PC-3 (cell line): Measurements from ENCODE around the gene LNX1. TPM values are rescaled to one million over a fixed set of nuclear protein-coding genes. Genes with fewer than 3 reads are reported as not detected.

Experiments
- ATAC-seq: fragments of 200-7000 bp; cut with Tn5 transposase; 2 replicates; pipeline ENCODE4 v1.9.1; 2020; ENCODE audit warnings: mild to moderate bottlenecking, moderate library complexity
- BruUV-seq: library from RNA; stranded (reverse); fragments of 400-500 nt; replicated peaks from 2 replicates; lab custom pipeline; 2021; lab: Mats Ljungman, UMichigan
- CTCF ChIA-PET: fragments of 300-600 bp; sonication (Branson Sonifier 250); formaldehyde crosslinking; loops from one replicate; lab custom pipeline; 2022; ENCODE audit warnings: antibody characterized with exemption; lab: Charles Lee
- POLR2A ChIA-PET: fragments of 300-600 bp; sonication (Branson Sonifier 250); formaldehyde crosslinking; loops from one replicate; lab custom pipeline; 2022; ENCODE audit warnings: antibody characterized with exemption; ENCODE audit not compliant: unreplicated experiment; lab: Charles Lee
- DNase-seq: peaks from one replicate; pipeline ENCODE4 v3.0.0-alpha.2; 2015
- H2AFZ ChIP-seq: fragments of 300-600 bp; sonication (generic); 2 replicates; pipeline ENCODE4 v1.6.0; 2016; ENCODE audit warnings: antibody characterized with exemption, low read length
- H3F3A ChIP-seq: fragments of 300-600 bp; sonication (generic); one replicate; pipeline ENCODE4 v1.6.0; 2017; ENCODE audit warnings: antibody characterized with exemption, low read length, control low read depth, mild to moderate bottlenecking; ENCODE audit not compliant: unreplicated experiment
- H3K27ac ChIP-seq: fragments of 300-600 bp; sonication (generic); 2 replicates; pipeline ENCODE4 v1.5.1; 2016; ENCODE audit warnings: mild to moderate bottlenecking, low read length
- H3K27me3 ChIP-seq: fragments of 300-600 bp; sonication (generic); 2 replicates; pipeline ENCODE4 v1.6.1; 2016; ENCODE audit warnings: low read length, mixed read lengths
- H3K36me3 ChIP-seq: fragments of 300-600 bp; sonication (generic); 2 replicates; pipeline ENCODE4 v1.6.1; 2016; ENCODE audit warnings: low read depth, mixed run types, low read length, mixed read lengths
- H3K4me1 ChIP-seq: fragments of 300-600 bp; sonication (generic); 2 replicates; pipeline ENCODE4 v1.5.1; 2016; ENCODE audit warnings: low read length; ENCODE audit not compliant: insufficient read depth
- H3K4me2 ChIP-seq: fragments of 300-600 bp; sonication (generic); 2 replicates; pipeline ENCODE4 v1.6.0; 2016; ENCODE audit warnings: low read length
- H3K4me3 ChIP-seq: fragments of 300-600 bp; sonication (generic); 2 replicates; pipeline ENCODE4 v1.5.1; 2016; ENCODE audit warnings: mild to moderate bottlenecking, low read length, mixed read lengths
- H3K79me2 ChIP-seq: fragments of 300-600 bp; sonication (generic); 2 replicates; pipeline ENCODE4 v1.6.1; 2017; ENCODE audit warnings: low read length, mixed read lengths
- H3K9ac ChIP-seq: fragments of 300-600 bp; sonication (generic); 2 replicates; pipeline ENCODE4 v1.6.0; 2016; ENCODE audit warnings: mild to moderate bottlenecking, low read length
- H3K9me2 ChIP-seq: fragments of 300-600 bp; sonication (generic); replicated peaks from 2 replicates; pipeline ENCODE4 v1.6.1; 2016; ENCODE audit warnings: mixed run types, low read length, mixed read lengths
- H3K9me3 ChIP-seq: fragments of 300-600 bp; sonication (generic); 2 replicates; pipeline ENCODE4 v1.6.1; 2016; ENCODE audit warnings: low read length, mixed read lengths
- H4K20me1 ChIP-seq: fragments of 300-600 bp; sonication (generic); 2 replicates; pipeline ENCODE4 v1.6.1; 2016; ENCODE audit warnings: low read length, mixed read lengths
- CTCF ChIP-seq: fragments of 300-600 bp; sonication (generic); conservative IDR thresholded peaks from 2 replicates; pipeline ENCODE4 v1.5.1; 2017; ENCODE audit warnings: antibody characterized with exemption, low read depth, mild to moderate bottlenecking, low read length
- EZH2 ChIP-seq: fragments of 300-600 bp; sonication (generic); IDR thresholded peaks from one replicate; pipeline ENCODE4 v1.6.1; 2017; ENCODE audit warnings: antibody characterized with exemption, mild to moderate bottlenecking, low read length; ENCODE audit not compliant: unreplicated experiment
- EZH2phosphoT487 ChIP-seq: fragments of 300-600 bp; sonication (generic); IDR thresholded peaks from 2 replicates; pipeline ENCODE4 v1.6.1; 2018; ENCODE audit warnings: mild to moderate bottlenecking, antibody characterized with exemption, low read length, borderline replicate concordance
- intact Hi-C: fragments of 100-400 bp; cut with micrococcal nuclease; formaldehyde crosslinking; loops from 2 replicates; pipeline ENCODE4 v1.9.0; 2023
- total RNA-seq: library from RNA; depleted of rRNA; stranded (reverse); fragments of >200 nt; gene quantifications from 2 replicates; pipeline ENCODE4 v1.2.3, GENCODE V29; 2014

The LNX1 gene
- total RNA-seq, 1 experiment from 2014 or later: 2.8 TPM

- Histone ChIP-seq H2AFZ (no peak overlapping the region), H3K9me2 (no peaks in the 10 kb centered on the region), H3K4me1 (peaks cover 28% of the 10 kb centered on the region), H3K27me3 (no peaks in the 10 kb centered on the region), H4K20me1 (no peaks in the 10 kb centered on the region), H3K4me2 (peak overlapping the region; percentile 56), H3K9ac (no peak overlapping the region), H3K79me2 (no peaks in the 10 kb centered on the region), H3K9me3 (no peaks in the 10 kb centered on the region), H3K27ac (peak overlapping the region; percentile 27; the same call in 1 of the 2 replicates), H3F3A (no peaks in the 10 kb centered on the region), H3K4me3 (peak overlapping the region; percentile 11; the same call in 1 of the 2 replicates), H3K36me3 (no peaks in the 10 kb centered on the region)
- POLR2A ChIA-PET: no interaction called here
- TF ChIP-seq EZH2phosphoT487 (no peak), CTCF (no peak), EZH2 (no peak)
- intact Hi-C loops: loop anchor here (2.0 to 5.0 kb wide), 2 partner anchors 18 to 67 kb away; no protein-coding TSS in a partner anchor
- ATAC-seq: peak; percentile 48
- no TSS peak for BruUV-seq
- CTCF ChIA-PET: interaction anchor here (0.5 to 1.2 kb wide), 2 partner anchors 17 to 67 kb away, joined by 7 to 12 read pairs; no protein-coding TSS in a partner anchor
- DNase-seq: peak; percentile 56
Observed at GRCh38 chr4:53559021-53559620, 32.2 kb downstream of the LNX1 start.

GRCh38 chr4:53558065-53558801 lies 33.1 kb downstream of the LNX1 start:
- H3K4me2 ChIP-seq: peak overlapping the region; percentile 56
- H3K27ac ChIP-seq: peak overlapping the region; percentile 27; the same call in 1 of the 2 replicates
- ATAC-seq: peak; percentile 96
- no TSS peak for BruUV-seq
- TF ChIP-seq EZH2 (no peak), EZH2phosphoT487 (no peak), CTCF (no peak)
- no peaks in the 10 kb centered on the region for H4K20me1 ChIP-seq
- no peaks in the 10 kb centered on the region for H3K79me2 ChIP-seq
- H3K36me3 ChIP-seq: no peaks in the 10 kb centered on the region
- H3K4me3 ChIP-seq: peak overlapping the region; percentile 11; the same call in 1 of the 2 replicates
- H2AFZ ChIP-seq: no peak overlapping the region
- CTCF ChIA-PET: interaction anchor here (1.2 kb wide), 1 partner anchor 17 kb away, joined by 7 read pairs; no protein-coding TSS in a partner anchor
- POLR2A ChIA-PET: no interaction called here
- H3K9me2 ChIP-seq: no peaks in the 10 kb centered on the region
- H3K9me3 ChIP-seq: no peaks in the 10 kb centered on the region
- no peaks in the 10 kb centered on the region for H3F3A ChIP-seq
- peak; percentile 90 for DNase-seq
- no peaks in the 10 kb centered on the region for H3K27me3 ChIP-seq
- intact Hi-C loops: loop anchor here (2.0 to 5.0 kb wide), 2 partner anchors 19 to 66 kb away; no protein-coding TSS in a partner anchor
- H3K9ac ChIP-seq: no peak overlapping the region
- peaks cover 22% of the 10 kb centered on the region for H3K4me1 ChIP-seq
